Measurements from ENCODE around the gene TBRG4. TPM values are rescaled to one million over a fixed set of nuclear protein-coding genes. Genes with fewer than 3 reads are reported as not detected.

TBRG4 gene
- polyA plus RNA-seq, 1 experiment, result 38.8 TPM

- H3K4me3 ChIP-seq (ENCODE audit: low read depth, low read length), result no peak overlapping the region
- H3K27ac ChIP-seq (ENCODE audit: low read depth, low read length), result no peak overlapping the region
- no peaks in the 10 kb centered on the region for H3K9me3 ChIP-seq (ENCODE audit: control insufficient read depth, insufficient read depth, low read length)
- no peak for DNase-seq (ENCODE audit: low read depth, low spot score)
- TF ChIP-seq, protein P1, sequence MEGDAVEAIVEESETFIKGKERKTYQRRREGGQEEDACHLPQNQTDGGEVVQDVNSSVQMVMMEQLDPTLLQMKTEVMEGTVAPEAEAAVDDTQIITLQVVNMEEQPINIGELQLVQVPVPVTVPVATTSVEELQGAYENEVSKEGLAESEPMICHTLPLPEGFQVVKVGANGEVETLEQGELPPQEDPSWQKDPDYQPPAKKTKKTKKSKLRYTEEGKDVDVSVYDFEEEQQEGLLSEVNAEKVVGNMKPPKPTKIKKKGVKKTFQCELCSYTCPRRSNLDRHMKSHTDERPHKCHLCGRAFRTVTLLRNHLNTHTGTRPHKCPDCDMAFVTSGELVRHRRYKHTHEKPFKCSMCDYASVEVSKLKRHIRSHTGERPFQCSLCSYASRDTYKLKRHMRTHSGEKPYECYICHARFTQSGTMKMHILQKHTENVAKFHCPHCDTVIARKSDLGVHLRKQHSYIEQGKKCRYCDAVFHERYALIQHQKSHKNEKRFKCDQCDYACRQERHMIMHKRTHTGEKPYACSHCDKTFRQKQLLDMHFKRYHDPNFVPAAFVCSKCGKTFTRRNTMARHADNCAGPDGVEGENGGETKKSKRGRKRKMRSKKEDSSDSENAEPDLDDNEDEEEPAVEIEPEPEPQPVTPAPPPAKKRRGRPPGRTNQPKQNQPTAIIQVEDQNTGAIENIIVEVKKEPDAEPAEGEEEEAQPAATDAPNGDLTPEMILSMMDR (IDR thresholded peaks at IDR 0.05; ENCODE audit: low read depth, low read length), result no peak
- ChIA-PET CTCF (no interaction called here), POLR2A (no interaction called here)
- H3K27me3 ChIP-seq (ENCODE audit: control insufficient read depth, insufficient read depth, low read length), result no peaks in the 10 kb centered on the region
Measured at GRCh38 chr7:45060295-45060694, 51.2 kb downstream of the TBRG4 start.

DNA sequence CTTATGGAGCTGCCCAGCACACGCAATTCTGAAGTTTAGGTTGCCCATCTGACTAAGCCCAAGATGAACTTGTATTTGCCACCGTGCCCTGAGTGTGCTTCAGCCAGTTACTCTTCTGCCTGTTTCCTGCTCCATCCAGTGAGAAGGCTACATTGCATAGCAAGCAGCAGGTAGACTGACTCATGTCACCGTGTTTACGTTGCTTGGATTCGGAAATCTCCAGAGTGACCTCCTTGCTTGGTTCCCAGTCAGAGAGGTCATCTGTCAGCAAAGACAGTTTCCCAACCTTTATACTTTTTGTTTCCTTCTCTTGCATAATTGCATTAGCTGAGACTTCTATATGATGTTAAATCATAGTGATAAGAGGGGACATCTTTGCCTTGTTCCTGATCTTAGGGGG, 53.6 kb downstream of the TBRG4 start:
- ChIA-PET CTCF (no interaction called here), POLR2A (no interaction called here)
- Histone ChIP-seq H3K27me3 (ENCODE audit: control insufficient read depth, insufficient read depth, low read length) (no peaks in the 10 kb centered on the region), H3K9me3 (ENCODE audit: control insufficient read depth, insufficient read depth, low read length) (no peaks in the 10 kb centered on the region), H3K4me3 (ENCODE audit: low read depth, low read length) (no peak overlapping the region), H3K27ac (ENCODE audit: low read depth, low read length) (no peak overlapping the region)
- DNase-seq (ENCODE audit: low read depth, low spot score), result no peak
- TF ChIP-seq, protein P1 (IDR thresholded peaks at IDR 0.05; ENCODE audit: low read depth, low read length), result no peak

GRCh38 chr7:45055594-45056219, 55.8 kb downstream of the TBRG4 start:
- DNase-seq (ENCODE audit: low read depth, low spot score), result no peak
- ChIA-PET POLR2A (no interaction called here), CTCF (no interaction called here)
- H3K27me3 ChIP-seq (ENCODE audit: control insufficient read depth, insufficient read depth, low read length), result no peaks in the 10 kb centered on the region
- TF ChIP-seq, protein P1 (IDR thresholded peaks at IDR 0.05; ENCODE audit: low read depth, low read length), result no peak
- H3K9me3 ChIP-seq (ENCODE audit: control insufficient read depth, insufficient read depth, low read length), result no peaks in the 10 kb centered on the region
- no peak overlapping the region for H3K4me3 ChIP-seq (ENCODE audit: low read depth, low read length)
- H3K27ac ChIP-seq (ENCODE audit: low read depth, low read length), result no peak overlapping the region

- Histone ChIP-seq H3K27me3 (ENCODE audit: control insufficient read depth, insufficient read depth, low read length) (no peaks in the 10 kb centered on the region), H3K4me3 (ENCODE audit: low read depth, low read length) (no peak overlapping the region), H3K27ac (ENCODE audit: low read depth, low read length) (no peak overlapping the region), H3K9me3 (ENCODE audit: control insufficient read depth, insufficient read depth, low read length) (no peaks in the 10 kb centered on the region)
- TF ChIP-seq, protein P1 (IDR thresholded peaks at IDR 0.05; ENCODE audit: low read depth, low read length), result no peak
- ChIA-PET CTCF (no interaction called here), POLR2A (no interaction called here)
- no peak for DNase-seq (ENCODE audit: low read depth, low spot score)
Measured at GRCh38 chr7:45055016-45055415, 56.5 kb downstream of the TBRG4 start.

GRCh38 chr7:45054442-45054841, 57.1 kb downstream of the TBRG4 start:
- DNase-seq (ENCODE audit: low read depth, low spot score), result no peak
- no peaks in the 10 kb centered on the region for H3K27me3 ChIP-seq (ENCODE audit: control insufficient read depth, insufficient read depth, low read length)
- no peak overlapping the region for H3K4me3 ChIP-seq (ENCODE audit: low read depth, low read length)
- TF ChIP-seq, protein P1 (IDR thresholded peaks at IDR 0.05; ENCODE audit: low read depth, low read length), result no peak
- CTCF ChIA-PET, result no interaction called here
- H3K9me3 ChIP-seq (ENCODE audit: control insufficient read depth, insufficient read depth, low read length), result no peaks in the 10 kb centered on the region
- POLR2A ChIA-PET, result no interaction called here
- no peak overlapping the region for H3K27ac ChIP-seq (ENCODE audit: low read depth, low read length)
